Erythroblast (primary cell): ENCODE data around the gene CREM.

Experiments used
- GATA1 ChIP-seq: IDR thresholded peaks from 2 replicates; pipeline ENCODE4 v1.6.1; 2011; ENCODE audit warnings: low read depth, mild to moderate bottlenecking, control low read depth, low read length, moderate library complexity
- POLR2A ChIP-seq: IDR thresholded peaks from 2 replicates; pipeline ENCODE4 v1.6.1; 2011; ENCODE audit warnings: mild to moderate bottlenecking, low read length

- TF ChIP-seq POLR2A = no peak
- no peak for TF ChIP-seq GATA1
Observed at GRCh38 chr10:35191523-35191922, 64.9 kb downstream of the CREM start.
